Lung microvascular endothelial cell (primary cell): ENCODE results near the gene FGB. TPM values are rescaled to one million over a fixed set of nuclear protein-coding genes. Genes with fewer than 3 reads are reported as not detected.

Experiments used
- DNase-seq, 2 donors: peaks; one replicate each; pipeline versions ENCODE4 v3.0.0 to v3.0.0-alpha.2; 2010; ENCODE audit warnings: low read depth in 2 of 2
- total RNA-seq: library from RNA; depleted of rRNA; stranded (reverse); fragments of >200 nt; gene quantifications from 2 replicates; pipeline ENCODE4 v1.2.1, GENCODE V29; 2014

Gene FGB
- total RNA-seq, 1 donor from 2014 or later, result not detected

GRCh38 chr4:154618708-154619315, 56.0 kb downstream of the FGB start:
- peak; percentile 50 to 70 for DNase-seq

- DNase-seq, result no peak
Measured at GRCh38 chr4:154620111-154620510, 57.3 kb downstream of the FGB start.

Other genes starting within 250 kb of the FGB start
- 0.40 and 1.7 TPM in 2 replicates for gene DCHS2, start 71.2 kb upstream of the FGB start, total RNA-seq
- gene PLRG1, start 12.6 kb upstream of the FGB start, total RNA-seq, result 40.8 and 46.6 TPM in 2 replicates
- gene FGA, start 27.7 kb downstream of the FGB start, total RNA-seq, result not detected in 2 replicates
- not detected in 2 replicates for gene FGG, start 49.6 kb downstream of the FGB start, total RNA-seq
- not detected in 2 replicates for gene LRAT, start 181.0 kb downstream of the FGB start, total RNA-seq
- gene RBM46, start 218.3 kb downstream of the FGB start, total RNA-seq, result 0.22 TPM in 1 of 2 replicates, not detected in the other